Left kidney (tissue), 2 donors: ENCODE results near the gene SV2C. TPM values are rescaled to one million over a fixed set of nuclear protein-coding genes. Genes with fewer than 3 reads are reported as not detected.
"Not testable (repeated sequence)": the region's sequence is repeated elsewhere in the genome, so short reads cannot be mapped to it uniquely, and the experiment has no call there.

ENCODE experiments used
- DNase-seq: peaks from one replicate; pipeline ENCODE4 v3.0.0-alpha.2; 2013
- polyA plus RNA-seq: library from polyadenylated mRNA; unstranded; fragments of 120-200 nt; gene quantifications from one replicate; pipeline ENCODE4 v1.2.1, GENCODE V29; 2013; ENCODE audit not compliant: insufficient read length

Gene SV2C
- polyA plus RNA-seq, 1 donor: 0.08 TPM

DNA sequence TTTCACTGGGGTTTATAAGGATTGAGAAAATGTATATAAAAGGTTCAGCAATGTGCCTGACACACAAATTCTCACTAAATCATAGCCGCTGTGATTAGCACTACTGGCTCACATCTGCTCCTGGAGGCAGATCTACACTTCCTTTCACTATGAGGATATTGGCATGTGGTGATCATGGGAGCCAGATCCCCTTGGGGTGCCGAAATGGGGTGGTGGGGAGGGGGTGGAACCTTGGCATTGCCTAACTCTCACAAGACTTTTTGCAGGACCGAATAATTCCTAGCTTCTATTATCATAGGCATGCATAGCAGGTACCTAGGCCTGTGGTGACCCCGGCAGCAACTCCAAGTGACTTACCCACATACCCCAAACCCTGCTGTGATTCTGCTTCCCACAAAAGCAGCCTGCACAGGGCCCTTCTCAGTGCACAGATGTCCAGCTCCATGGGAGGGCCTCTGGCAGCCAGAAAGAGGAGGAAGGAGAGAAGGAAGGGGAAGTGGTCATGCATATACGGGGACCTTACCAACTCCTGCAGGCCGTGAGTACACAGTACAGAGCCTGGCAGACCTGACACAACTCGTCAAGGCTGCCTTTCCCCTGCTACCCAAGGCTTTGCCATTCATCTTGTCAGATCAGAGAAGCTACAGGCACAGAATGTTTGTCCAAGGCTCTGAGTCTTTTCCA is 258.6 kb downstream of the SV2C start:
- no peak for DNase-seq

DNA sequence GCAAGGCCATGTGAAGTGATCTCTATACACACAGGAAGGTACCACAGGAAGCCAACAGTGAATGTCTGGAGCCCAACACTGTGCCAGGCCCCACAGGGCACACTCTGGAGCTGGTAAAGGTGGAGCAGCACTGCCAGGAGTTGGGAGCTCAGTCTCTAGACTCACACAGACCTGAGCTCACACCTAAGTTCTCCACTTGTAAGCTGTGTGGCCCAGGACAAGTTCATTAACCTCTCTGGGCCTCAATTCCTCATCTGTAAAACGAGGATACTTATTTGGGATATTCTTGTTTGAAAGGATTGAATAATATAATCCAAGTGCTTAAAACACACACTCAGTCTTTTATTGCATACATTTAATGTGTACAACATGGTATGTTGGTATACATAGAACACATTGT is 259.3 kb downstream of the SV2C start:
- DNase-seq: no peak

DNA sequence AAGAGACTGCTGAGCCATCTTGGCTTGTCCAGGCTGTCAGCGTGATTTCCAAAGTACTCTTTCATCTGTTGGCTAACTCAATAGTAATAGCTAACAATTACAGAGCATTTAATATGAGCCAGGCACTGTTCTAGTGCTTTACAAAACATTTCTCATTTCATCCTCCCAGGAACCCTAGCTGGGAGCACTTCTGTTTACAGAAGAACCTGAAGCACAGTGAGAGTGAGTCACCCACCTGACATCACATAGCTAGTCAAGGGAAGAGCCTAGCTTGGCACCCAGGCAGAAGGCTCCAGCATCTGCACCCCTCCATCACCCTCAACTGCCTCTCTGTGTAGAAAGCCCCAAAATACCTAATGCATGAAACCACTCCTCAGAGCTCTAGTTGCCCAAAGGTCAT is 262.4 kb downstream of the SV2C start:
- no peak for DNase-seq

DNA sequence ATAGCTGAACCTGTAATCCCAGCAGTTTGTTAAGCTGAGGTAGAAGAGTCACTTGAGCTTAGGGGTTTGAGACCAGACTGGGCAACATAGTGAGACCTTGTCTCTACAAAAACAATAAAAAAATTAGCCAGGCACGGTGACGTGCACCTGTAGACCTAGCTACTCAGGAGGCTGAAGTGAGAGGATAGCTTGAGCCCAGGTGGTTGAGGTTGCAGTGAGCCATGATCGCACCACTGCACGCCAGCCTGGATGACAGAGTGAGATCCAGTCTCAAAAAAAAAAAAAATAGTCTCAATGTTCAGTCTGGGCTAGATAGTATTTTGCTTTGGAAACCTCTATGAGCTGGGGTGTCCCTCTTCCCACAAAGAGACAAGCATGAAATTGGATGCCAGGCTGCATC is 268.0 kb downstream of the SV2C start:
- DNase-seq: no peak

DNA sequence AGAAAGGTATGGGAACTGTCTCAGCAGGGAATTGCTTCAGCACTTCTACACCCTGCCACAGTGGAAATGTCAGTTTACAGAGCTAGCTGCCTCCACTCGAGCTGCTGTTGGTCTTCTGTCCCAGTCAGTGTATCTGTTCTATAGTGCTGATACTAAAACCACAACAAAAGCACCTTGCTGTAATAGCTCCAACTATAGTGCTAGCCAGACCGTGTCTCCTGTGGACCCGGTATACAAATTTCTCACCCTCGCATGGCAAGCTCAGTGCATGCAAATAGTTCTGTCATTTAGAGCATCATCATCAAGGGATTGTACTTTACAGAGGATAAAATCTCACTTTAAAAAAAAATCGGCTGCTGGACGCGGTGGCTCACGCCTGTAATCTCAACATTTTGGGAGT is 268.4 kb downstream of the SV2C start:
- no peak for DNase-seq

DNA sequence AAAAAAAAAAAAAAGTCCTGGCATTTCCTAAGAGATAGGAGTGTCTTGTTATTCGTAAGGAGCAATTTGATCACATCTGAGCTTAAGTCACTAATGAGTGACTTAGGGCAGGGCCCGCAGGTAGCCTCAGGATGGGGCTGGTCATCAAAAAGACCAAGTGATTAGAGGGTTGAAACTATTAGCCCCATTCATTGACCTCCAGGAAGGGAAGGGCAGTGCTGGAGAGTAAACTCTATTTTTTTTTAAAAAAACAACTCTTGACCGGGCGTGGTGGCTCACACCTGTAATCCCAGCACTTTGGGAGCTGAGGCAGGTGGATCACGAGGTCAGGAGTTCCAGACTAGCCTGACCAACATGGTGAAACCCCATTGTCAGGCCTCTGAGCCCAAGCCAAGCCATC is 273.7 kb downstream of the SV2C start:
- no peak for DNase-seq

DNA sequence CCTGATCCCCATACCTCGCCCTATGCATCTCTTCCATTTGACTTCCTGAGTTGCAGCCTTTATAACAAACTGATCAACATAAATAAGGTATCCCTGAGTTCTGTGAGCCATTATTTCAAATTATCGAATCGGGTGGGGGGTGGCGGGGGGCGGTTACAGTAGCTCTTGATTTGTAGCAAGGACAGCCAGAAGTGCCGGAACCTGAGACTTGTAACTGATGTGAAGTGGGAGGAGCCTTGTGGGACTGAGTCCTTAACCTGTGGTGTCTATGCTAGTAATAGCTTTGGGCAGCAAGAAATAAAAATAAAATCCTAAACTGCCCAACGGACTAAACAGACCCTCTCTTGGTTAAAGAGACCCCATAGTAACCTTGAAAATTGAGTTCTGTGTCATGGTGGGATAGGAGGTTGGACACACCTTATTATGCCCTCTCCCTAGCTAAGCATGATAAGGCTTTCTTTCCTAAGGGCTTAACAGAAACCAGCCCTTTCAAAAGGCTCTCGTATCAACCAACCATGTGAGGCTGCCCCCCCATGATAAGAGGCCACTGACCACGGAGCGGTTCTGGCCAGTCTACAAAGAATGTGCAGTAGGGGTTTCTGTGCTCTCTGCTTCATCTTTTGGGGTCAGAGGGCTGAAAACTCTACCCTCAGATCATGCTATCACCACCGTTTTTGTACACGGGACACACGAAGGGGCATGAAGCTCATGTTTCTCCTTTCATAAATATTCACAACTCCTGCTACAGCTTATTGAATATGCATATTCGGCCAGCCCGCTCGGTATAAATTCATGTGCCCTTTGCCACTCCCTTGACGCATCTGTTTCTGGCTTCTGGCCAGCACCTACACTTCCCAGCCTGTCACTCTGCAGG is 280.4 kb downstream of the SV2C start:
- no peak for DNase-seq

DNA sequence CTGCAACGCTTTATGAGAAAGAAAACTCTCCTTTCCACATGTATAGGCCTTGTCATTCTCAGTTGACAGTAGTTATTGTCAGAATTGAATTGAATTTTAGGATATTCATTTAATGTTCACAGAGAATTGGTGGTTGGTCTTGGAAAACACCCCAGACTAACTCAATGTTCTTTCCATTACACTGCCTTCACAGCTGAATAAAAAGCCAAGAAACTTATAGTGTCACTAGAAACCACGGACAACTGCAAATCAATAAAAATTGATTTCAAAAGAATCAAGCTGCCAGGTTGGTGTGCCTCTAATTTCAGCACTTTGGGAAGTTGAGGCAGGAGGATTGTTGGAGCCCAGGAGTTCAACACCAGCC is 281.0 kb downstream of the SV2C start:
- no peak for DNase-seq

DNA sequence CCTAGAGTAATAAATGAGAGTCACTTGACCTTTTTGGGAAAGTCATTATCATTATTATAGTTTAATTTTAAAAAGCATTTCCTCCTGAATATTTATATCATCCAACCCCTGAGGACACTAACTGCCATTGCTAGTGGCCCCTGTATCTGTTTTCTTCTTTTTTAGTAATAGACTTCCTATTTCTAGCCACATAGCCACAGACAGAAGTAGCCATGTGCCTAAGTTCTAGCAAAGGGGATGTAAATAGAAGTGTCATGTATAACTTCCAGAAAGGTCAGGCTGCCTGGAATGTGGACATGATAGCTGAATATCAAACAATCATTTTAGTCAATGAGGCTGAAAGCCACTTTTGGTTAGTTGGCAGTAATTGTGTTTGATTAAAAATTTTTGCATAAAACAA is 282.4 kb downstream of the SV2C start:
- DNase-seq: no peak

DNA sequence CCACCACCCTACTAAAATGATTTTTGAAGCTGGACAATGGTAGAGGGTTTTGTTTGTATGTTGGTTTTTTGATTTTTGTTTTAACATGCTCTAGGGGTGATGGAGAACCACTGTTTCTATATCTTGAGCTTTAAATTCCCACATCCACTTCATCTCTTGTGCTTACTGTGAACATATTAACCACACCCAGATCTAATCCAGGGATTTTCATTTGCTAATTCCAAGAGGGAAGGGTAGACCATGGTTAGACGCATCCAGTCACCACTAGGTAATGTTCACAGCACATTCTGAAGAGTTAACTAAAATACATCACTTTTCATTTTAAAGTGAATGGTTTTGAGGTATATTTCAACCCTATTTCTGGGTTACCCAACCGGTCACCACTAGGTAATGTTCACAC is 283.4 kb downstream of the SV2C start:
- DNase-seq: no peak

DNA sequence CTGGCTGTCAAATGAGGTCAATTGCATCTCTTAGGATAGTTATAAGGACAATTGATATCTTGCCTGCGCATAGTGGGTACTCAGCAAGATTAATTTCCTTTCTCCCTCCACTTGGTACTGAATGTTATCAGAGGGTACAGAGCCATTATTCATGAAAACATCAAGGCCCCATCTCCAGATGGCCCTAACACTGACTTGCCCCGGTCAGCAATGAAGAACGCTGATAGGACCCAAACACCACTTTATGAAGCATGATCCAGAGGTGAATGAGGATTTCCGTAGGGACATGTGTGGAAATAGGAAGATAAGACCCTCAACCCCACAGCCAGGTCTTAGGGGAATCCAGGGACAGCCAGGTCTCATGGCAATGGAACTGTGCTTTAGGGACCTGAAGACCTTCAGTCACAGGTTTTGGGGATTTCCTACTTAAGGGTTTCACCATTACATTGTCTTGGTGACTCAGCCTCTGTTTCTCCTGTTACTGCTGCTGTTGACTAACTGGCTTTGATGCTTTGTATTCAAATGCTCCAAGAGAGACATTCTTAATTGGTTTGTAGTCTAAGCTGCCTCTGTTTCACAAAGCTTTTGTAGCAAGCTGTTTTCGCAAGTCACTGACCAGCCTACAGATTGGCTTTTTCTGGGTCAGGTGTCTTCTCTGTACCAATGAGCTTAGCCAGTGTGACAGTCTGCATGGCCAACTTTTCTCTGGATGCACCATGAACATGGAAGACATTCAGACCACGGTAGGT is 284.6 kb downstream of the SV2C start:
- DNase-seq: no peak

DNA sequence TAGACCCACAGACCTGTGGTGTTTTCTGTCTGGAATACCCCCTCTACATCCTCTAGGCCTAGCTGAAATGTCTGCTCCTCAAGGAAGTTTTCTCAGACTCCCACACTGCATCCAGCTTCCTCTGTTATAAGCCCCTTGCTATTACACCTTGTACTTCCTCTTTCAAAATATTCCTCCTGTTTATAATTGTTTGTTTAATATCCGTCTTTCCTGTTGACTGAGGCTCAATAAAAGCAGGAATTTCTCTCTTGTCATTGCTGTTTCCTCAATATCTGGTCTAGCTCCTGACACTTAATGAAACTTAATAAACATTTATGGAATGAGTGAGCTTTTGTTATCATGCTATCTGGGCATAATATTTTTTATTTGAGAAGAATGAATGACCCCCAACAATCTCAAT is 285.8 kb downstream of the SV2C start:
- no peak for DNase-seq

DNA sequence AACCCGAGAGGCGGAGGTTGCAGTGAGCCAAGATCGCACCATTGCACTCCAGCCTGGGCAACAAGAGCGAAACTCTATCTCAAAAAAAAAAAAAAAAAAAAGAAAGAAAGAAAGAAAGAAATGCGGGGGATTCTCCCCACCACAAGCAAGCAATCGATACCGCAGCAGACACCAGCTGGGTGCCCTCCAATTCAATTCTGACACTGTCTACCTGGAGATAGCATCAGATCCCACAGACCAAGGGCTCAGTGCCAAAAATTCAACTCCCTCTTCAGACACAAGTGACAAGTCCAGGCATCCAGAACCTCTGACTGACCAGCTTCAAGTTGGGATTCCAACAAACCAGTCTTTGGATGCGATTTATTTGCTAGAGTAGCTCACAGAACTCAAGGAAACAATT is 286.5 kb downstream of the SV2C start:
- DNase-seq: not testable (repeated sequence)

DNA sequence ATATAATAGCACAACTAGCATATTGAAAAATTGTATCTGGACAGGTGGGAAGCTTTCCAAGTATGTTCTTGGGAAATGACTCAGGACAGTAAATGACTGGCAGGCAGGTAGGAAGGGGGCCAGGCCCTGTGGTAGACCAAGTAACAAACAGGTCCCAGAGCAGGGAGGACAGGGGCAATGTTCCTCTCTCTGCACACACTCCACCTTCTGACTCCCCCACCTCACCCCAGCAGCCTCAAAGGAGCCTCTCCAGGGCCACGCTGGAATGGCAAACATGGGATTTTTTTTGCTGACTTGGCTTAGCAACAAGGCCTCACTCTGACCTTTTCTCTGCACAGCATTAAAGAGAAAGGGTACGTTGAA is 288.8 kb downstream of the SV2C start:
- DNase-seq: no peak

DNA sequence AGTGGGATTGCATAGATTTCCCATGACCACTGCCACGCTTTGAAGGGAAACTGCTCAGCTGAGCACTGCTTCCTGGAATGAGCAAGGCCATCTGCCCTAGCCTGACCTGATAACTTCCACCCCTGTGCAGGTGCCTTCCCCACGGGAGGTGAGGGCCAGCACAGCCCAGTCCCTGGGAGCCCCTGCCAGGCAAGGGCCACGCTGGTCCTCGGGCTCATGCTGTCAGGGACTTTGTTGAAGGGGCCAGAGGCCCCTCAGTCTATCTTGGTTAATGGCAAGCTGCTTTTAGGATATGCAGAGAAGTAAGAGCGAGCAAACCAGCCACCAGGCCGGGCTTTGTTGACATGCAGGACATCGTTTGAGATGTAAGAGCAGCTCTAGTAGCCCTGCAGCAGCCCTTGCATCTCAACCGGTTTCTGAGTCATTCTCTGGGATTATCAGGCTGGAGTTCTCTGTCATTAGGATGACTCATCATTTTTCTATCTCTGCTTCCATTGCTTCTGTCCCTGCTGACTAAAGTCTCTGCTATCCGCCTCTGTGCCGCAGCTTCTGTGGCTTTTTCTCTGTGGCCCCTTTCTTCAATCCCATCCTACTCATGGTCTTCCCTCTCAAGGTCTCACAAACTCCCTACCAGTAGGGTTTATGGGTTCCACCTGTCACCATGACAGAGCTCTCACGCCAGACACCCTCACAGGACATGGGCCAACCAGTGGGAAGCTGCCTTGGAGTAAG is 289.3 kb downstream of the SV2C start:
- no peak for DNase-seq

DNA sequence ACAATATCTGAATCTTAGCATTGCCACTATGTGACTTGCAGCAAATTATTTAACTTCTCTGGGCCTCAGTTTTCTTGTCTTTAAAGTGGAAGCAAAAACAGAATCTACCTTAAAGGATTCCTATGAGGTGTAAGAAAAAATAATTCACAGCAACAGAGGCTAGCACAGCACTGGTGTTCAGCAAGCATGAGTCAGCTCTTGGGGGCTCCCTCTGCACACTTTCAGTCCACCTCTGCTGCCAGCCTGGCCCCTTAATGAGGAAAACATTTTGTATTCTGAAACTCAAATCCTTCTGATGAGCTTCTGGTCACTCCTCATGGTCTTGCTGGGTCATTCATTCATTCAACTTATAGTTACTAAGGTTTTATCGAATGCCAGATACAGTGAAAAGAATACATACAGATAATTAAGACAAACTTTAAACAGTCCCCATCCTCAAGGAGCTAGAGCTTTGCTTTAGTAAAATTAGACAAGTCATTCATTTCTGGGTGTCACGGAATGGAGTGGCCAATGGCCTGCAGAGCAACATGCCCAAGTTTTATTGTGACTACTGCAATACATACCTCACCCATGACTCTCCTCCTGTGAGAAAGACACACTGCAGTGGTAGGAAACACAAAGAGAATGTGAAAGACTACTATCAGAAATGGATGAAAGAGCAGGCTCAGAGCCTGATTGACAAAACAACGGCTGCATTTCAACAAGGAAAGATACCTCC is 293.1 kb downstream of the SV2C start:
- DNase-seq: no peak

DNA sequence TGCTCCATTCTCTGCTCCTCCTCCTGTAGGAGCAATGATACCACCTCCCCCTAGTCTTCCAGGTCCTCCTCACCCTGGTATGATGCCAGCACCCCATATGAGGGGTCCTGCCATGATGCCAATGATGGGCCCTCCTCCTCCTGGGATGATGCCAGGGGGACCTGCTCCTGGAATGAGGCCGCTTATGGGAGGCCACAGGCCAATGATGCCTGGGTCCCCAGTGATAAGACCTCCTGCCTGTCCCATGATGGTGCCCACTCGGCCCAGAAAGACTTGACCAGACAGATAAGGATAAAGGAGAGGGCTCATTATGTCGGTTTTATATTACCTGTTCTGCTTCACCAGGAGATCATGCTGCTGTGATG is 293.7 kb downstream of the SV2C start:
- DNase-seq: no peak

DNA sequence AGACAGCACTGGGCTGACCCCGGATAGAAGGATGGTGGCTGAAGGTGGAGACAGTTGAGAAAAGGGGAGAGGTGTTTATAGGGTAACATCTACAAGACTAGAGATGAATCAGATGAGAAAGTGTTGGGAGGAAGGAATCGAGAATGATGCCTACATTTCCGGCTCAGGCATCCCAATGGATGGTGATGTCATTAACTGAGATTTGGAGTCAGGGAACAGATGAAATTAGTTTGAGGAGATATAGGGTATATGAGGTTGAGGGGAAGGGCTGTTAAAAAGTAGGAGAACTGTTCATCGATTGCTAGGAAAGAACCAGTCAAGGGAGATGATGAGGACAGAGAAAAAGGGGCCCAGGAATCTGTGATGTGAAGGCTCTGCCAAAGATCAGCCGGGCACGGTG is 295.2 kb downstream of the SV2C start:
- no peak for DNase-seq

DNA sequence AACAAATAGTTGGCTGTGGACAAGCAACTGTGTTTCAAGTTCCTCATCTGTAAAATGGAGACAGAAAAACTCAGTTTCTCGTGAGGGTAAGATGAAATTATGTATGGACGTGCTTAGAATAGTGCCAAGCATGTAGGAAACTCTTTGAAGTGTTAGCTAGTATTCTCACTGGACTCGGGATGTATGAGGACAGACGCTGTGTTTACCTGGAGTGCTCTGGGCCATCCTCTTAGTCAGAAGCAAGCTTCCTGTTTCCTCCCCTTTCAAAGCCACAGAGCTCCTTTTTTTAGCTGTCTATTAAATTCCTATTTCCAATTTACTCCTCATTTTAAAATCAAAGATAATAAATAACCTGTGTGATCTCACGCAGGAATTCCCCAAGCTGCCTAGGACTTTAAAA is 296.1 kb downstream of the SV2C start:
- DNase-seq: no peak

DNA sequence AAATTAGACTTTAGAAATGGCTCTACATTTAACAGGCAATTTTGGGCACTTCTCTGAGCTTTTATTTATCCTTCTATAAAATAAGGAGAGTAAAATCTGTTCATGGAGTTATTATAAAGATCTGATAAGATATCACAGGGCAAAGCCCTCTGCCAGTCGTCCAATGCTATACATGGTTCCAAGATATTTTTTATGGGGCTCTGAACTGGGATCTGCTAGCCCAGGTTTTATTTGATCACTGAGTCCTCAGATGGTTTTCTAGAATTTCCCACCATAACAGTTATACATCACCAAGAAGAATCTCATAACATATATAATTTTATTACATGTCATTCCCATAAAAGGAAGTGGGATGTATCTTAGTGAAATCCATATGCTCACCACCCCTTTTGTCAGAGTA is 296.7 kb downstream of the SV2C start:
- no peak for DNase-seq

DNA sequence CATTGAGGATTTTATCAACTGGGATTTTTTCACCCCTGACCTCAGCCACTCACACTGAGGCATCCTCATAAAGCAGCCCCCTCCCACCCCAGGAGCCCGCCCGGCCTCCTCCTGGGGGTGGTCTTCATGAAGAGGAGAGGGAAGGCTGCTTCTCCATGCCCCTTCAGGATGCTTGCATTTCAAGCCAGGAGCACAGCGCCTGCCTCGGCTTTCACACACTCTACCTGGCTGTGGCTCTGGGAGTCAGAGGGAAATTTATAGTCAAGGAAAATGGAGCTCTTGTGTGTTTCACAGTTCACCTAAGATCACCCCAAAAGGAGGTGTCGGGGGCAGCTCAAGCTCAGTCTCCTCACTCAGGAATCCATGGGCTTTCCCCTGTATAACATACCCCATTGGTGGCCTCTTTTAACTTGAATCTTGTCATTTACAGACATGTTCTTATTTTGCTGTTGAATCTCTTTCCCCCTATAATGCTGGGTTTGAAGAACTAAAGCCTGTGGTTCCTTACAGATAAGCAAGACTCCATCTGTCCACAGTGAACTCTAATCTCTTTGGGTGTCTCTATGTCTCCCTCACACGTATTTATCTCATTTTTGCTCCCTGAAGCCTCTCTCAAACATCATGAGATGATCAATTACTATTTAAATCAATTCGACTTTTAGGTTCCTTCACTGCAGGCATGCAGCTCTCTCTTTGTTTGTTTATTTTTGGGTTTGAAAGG is 297.3 kb downstream of the SV2C start:
- no peak for DNase-seq
